IPS DF 4.7 (cell line): ENCODE measurements around the gene COX6B1.
"Not testable (repeated sequence)": the region's sequence is repeated elsewhere in the genome, so short reads cannot be mapped to it uniquely, and the experiment has no call there.

Experiments
- DNase-seq: peaks from one replicate; pipeline ENCODE4 v3.0.0-alpha.2; 2013; ENCODE audit warnings: low spot score; ENCODE audit errors: extremely low read depth

Gene COX6B1

GRCh38 chr19:35665157-35665556 lies 17.0 kb downstream of the COX6B1 start:
- DNase-seq: no peak

DNA sequence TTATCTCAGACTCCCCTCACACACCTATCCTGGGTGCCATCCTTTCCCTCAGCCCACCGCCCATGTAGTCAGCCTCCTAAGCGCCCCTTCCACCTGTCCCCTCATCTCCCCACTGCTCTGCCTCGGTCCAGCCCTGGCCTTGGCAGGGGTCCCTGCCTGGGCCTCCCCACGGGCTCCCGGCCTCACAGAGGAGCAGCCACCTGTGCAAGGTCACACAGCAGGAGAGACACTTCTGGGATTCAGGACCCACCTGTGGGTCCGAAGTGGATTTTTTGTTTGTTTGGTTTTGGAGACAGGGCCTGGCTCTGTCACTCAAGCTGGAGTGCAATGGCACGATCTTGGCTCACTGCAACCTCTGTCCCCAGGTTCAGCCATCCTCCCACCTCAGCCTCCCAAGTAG lies 17.5 kb downstream of the COX6B1 start:
- no peak for DNase-seq

- no peak for DNase-seq
Measured at GRCh38 chr19:35666251-35666913, 18.3 kb downstream of the COX6B1 start, which contains the start of gene UPK1A. UPK1A (plus strand) TSS chr19:35666517; CDS start chr19:35666813, 296 bp downstream.

GRCh38 chr19:35669566-35669965 lies 21.4 kb downstream of the COX6B1 start:
- no peak for DNase-seq

DNA sequence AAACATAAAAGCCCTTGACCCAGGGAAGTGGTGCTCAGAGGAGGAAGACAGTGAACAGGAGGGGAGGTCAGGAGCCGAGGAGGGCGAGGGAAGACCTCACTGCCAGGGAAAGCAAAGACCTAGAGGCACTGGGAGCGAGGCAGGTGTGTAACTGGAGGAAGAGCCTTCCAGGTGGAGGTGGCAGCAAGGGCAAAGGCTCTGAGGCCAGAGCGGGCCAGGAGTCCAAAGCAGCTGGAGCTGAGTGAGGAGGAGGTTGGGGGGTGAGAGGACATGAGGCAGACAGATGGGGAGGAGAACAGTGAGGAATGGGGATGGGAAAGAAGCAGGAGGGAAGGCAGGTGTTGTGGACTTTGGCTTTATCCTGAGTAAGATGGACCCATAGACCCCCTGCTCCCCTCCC lies 21.9 kb downstream of the COX6B1 start:
- no peak for DNase-seq

DNA sequence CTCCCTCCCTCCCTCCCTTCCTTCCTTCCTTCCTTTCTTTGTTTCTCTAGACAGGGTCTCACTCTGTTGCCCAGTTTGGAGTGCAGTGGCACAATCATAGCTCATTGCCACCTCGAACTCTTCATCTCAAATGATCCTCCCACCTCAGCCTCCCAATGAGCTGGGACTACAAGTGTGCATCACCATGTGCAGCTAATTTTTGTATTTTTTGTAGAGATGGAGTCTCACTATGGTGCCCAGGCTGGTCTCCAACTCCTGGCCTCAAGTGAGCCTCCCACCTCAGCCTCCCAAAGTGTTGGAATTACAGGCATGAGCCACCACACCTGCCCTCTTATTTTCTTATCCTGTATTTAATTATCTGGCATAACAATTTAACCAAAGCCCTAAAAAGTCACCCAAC lies 22.6 kb downstream of the COX6B1 start:
- DNase-seq: no peak

DNA sequence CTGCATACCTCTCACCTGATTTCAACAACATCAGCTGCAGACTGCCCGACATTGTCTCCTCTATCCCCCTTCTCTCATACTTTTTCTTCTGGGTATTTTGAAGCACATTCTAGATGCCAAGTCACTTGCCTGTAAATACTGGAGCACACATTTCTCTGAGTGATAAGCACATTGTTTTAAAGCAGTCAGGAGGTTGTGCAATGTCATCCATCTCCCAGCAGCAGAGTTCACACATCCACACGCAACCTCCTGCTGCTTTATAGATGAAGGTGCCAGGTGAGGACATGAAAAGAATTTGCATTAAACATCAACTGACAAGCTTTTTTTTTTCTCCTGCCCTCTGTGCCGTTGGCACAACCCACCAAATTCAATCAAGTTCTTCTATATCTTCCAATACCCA lies 23.7 kb downstream of the COX6B1 start:
- DNase-seq: no peak

GRCh38 chr19:35673121-35673804 lies 25.1 kb downstream of the COX6B1 start:
- DNase-seq: peak; percentile 7

- DNase-seq: no peak
Measured at GRCh38 chr19:35675589-35676140, 27.5 kb downstream of the COX6B1 start.

GRCh38 chr19:35689836-35690235 lies 41.7 kb downstream of the COX6B1 start:
- no peak for DNase-seq

DNA sequence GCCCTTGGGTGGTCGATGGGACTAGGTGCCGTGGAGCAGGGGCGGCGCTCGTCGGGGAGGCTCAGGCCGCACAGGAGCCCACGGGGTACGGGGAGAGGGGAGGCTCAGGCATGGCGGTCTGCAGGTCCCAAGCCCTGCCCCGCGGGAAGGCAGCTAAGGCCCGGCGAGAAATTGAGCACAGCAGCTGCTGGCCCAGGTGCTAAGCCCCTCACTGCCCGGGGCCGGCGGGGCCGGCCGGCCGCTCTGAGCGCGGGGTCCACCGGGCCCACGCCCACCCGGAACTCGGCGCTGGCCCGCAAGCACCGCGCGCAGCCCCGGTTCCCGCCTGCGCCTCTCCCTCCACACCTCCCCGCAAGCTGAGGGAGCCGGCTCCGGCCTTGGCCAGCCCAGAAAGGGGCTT lies 43.0 kb downstream of the COX6B1 start:
- DNase-seq: not testable (repeated sequence)

GRCh38 chr19:35692010-35692409 lies 43.9 kb downstream of the COX6B1 start:
- no peak for DNase-seq

DNA sequence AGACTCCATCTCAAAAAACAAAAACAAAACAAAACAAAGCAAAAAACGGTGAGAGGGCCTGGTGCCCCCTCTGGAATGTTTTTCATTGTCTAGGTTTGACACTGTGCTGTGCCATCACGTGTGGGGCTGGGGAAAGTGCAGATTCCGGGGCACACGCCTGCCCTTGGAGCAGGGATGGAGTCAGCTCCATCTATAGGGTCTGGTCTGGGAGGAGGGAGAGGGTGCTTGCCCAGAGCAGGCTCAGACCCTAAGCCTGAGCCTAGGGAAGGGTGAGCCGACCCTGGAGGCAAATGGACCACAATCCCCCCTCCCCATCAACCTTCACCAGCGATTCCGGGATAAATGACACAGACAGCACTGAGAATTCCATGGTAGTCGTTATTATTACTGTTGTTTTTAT lies 45.3 kb downstream of the COX6B1 start:
- DNase-seq: no peak

GRCh38 chr19:35693835-35694599 lies 45.9 kb downstream of the COX6B1 start:
- no peak for DNase-seq

GRCh38 chr19:35695895-35696422 lies 47.8 kb downstream of the COX6B1 start:
- DNase-seq: no peak

GRCh38 chr19:35696835-35697234 lies 48.7 kb downstream of the COX6B1 start:
- DNase-seq: no peak

DNA sequence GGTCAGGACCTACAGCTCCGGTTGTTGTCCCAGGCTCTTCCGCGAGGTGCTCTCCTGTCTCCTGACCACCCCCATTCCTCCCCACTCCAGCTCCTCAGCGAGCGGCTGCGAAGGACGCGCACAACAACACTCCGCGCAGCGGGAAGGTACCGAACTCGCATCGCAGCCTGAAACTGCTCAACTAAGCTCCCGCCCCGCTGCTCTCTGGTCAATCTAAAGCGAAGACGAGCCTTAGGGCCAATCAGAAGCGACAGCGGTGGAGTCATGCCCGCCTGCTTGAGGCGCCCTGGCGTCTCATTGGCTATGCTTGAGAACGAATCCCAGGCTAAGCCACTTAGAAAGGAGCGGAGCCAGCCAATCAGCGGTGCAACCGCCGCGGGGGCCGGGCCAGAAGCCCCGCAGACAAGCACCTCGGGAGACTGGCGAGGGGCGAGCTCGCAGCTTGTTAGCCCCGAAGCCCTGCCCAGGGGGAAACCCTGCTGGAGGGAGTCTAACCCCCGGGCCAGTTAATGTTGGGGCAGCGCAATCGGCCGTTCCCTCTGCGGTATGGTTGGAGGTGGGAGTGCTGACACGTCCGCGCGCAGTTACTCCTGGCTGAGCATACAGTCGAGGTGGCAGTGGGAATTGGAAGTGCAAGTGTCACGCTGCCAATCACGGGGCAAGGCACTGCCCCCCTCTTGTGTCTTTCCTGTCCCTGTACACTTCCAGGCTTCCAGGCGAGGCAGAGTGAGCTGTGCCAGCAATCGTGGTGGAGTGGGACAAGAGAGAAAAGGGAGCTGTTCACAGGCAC lies 54.3 kb downstream of the COX6B1 start:
- peak; percentile 93 for DNase-seq

DNA sequence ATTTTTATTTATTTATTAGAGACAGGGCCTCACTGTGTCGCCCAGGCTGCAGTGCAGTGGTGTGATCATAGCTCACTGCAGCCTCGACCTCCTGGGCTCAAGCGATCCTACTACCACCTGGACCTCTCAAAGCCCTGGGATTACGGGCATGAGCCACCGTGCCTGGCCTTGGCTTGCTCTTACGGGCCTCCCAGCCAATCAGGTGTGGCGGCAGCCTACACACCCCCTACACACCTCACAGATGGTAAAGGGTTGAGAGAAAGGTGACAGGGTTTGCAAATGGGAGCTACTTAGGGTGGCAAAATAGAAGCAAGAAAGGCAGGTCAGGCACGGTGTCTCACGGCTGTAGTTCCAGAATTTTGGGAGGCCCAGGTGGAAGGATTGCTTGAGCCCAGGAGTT lies 55.2 kb downstream of the COX6B1 start:
- DNase-seq: no peak

GRCh38 chr19:35704218-35704617 lies 56.1 kb downstream of the COX6B1 start, which contains the start of gene ZBTB32:
ZBTB32 (plus strand) TSS chr19:35704558; CDS start chr19:35714627, 10,069 bp downstream.
- DNase-seq: no peak
